SW 1271 (cell line): ENCODE measurements around the gene ADAMTSL3.

Experiments
- DNase-seq, 2 experiments: peaks; one replicate each; lab custom pipeline; 2025; lab: John Stamatoyannopoulos, UW

Gene ADAMTSL3

DNA sequence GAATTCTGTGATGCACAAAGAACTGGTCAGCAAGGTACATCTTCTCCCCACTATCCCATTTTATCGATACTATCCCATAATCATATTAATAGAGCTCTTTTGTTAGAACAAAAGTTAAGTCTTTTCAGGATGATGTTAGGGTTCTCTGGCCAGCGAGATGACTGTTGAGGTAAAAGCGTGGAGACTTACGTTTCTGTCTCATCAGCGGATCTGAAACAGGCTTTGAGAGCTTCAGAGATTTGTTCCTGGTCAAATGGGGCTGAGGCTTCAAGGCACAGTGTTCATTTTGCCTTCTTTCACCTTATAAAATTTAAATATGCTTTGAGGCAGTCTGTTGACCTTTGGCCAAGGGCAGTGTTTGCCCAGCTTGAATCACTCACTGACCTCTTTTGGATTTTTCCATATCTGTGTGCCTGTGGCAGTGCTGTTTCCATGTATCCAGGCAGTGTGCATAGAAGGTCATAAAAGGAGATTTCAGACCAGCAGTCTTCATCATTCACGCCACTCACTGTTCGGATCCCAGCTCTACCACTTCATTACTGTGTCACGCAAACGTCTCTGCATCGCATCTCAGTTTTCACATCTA, 3.1 kb downstream of the ADAMTSL3 start:
- DNase-seq: no peak

GRCh38 chr15:83657549-83657948, 3.6 kb downstream of the ADAMTSL3 start:
- DNase-seq: peak in 1 of 2 experiments; percentile 14

GRCh38 chr15:83658430-83659416, 4.8 kb downstream of the ADAMTSL3 start:
- no peak for DNase-seq

GRCh38 chr15:83659417-83659812, 5.5 kb downstream of the ADAMTSL3 start:
- DNase-seq: no peak

DNA sequence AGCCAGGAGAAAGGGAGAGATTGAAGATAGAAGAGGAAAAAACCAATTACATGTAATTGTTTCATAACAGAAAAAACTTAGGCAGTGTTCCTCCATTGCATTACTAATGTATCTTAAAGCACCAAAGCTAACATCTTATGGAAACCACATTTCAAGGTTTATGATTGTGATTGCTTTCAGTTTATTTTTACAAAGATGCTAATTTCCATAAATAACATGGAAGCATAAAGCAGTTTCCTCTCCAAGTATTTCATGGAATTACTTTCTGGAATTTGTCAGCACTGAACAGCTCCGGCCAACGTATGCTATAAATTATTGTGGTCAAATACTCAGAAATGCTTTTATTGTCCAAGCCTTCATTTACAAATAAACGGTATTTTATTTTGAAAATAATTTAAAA, 11.6 kb downstream of the ADAMTSL3 start:
- no peak for DNase-seq

DNA sequence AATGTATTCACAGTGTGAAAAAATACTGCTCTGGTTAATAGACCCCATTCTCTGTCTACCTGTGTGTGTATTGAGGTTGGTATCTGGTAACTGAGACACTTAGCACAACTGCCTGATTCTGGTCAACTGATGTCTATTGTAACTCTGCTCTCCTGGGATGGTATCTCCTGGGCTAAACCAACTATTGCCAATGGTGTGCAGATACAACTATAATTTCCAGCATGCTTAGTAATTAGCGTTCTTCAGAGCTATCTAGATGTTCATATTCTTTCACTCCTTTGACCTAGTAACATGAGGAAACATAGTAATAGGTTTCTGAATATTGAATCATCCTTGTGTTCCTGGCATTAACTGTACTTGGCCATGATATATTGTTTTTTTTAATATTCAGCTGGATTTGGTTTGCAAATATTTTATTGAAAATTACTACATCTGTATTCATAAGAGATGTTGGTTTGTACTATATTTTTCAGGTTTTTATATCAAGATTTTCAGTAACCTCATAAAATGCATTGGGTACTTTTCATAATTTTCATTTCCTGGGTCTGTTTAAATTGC, 16.8 kb downstream of the ADAMTSL3 start:
- no peak for DNase-seq

- DNase-seq: no peak
These were observed 17.7 kb downstream of the ADAMTSL3 start for GRCh38 chr15:83671603-83672002.

DNA sequence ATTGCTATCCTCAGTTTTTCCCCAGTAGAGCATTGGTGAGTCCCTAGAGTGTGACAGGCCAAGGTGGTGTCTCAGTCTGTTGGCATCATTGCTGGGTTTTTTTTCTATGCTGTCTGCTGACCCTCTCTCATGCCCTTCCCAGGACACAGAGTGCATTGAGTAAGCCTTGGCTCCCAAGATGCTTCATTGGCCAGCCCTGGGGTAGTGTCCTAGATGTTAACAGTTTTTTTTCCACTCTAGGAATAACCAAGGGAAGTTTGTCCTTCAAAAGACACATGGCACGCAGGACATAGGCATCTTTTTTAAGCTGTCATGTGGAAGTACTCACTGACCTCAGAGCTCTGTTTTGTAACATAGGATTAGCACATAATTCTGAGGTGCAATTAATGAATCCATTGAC, 19.5 kb downstream of the ADAMTSL3 start:
- no peak for DNase-seq

- DNase-seq: no peak
These were observed 28.7 kb downstream of the ADAMTSL3 start for GRCh38 chr15:83682476-83683088.

DNA sequence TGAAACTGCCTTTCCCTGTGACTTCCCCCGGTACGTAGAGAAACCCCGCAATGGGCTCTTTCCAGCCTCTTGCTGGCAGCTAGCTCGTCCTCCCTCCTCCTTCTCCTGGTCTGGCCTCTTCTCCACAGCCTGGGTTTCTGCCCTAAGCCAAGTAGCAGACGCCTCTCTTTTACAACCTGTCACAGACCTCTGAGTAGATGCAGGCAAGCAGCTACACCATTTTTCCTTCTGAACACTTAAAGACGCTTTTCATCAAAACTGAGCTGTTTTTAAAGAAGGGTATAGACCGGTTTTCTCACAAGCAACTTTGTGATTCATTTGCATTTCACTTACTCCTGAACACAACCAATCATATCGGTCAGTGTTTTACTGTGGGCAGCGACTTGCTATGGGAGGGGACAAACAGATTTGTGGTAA, 32.0 kb downstream of the ADAMTSL3 start:
- DNase-seq: no peak

- DNase-seq: no peak
These were observed 34.3 kb downstream of the ADAMTSL3 start for GRCh38 chr15:83688201-83688600.

GRCh38 chr15:83690676-83691075, 36.8 kb downstream of the ADAMTSL3 start:
- no peak for DNase-seq

- no peak for DNase-seq
These were observed 39.0 kb downstream of the ADAMTSL3 start for GRCh38 chr15:83692746-83693581.

DNA sequence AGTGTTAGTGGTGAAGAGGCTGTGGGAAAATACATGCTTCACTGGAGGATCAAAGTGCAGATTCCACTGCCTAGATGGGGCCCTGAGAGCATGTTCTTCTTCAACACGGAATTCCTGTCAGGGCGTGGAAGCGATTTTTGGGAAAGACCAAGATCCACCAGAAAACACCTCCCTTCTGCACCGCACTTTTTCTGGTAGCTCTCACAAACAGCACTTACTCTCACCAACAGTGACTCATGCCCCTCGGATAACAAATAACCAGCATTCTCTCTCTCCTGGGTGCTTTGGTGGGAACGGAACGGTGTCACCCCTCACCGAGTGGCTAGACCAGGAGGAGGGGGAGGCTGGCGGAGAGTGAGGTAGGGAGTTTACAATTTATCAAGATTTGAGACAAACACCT, 40.1 kb downstream of the ADAMTSL3 start:
- DNase-seq: no peak

DNA sequence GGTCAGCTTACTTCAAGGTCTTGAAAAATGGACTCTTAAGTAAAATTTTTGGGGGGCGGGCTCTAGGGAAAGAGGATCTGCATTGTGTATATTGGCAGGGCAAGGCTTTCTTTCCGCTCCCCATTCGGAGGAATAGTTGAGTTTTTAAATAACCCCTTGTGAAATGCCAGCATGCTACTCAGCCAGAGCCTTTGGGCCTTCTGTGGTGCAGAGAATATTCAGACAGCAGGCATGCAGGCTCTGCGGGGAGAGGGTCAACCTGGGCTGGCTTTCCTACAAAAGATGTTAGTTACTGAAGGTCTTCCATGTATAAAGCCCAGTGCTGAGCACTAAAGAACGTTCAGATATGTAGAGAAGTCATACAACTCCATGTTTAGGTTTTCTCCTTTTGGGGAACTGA, 40.6 kb downstream of the ADAMTSL3 start:
- no peak for DNase-seq

- no peak for DNase-seq
These were observed 41.3 kb downstream of the ADAMTSL3 start for GRCh38 chr15:83695246-83695645.

- no peak for DNase-seq
These were observed 42.0 kb downstream of the ADAMTSL3 start for GRCh38 chr15:83695901-83696425.

GRCh38 chr15:83697716-83698115, 43.8 kb downstream of the ADAMTSL3 start:
- no peak for DNase-seq

- DNase-seq: no peak
These were observed 44.4 kb downstream of the ADAMTSL3 start for GRCh38 chr15:83698294-83698693.

- DNase-seq: no peak
These were observed 45.1 kb downstream of the ADAMTSL3 start for GRCh38 chr15:83699028-83699427.

DNA sequence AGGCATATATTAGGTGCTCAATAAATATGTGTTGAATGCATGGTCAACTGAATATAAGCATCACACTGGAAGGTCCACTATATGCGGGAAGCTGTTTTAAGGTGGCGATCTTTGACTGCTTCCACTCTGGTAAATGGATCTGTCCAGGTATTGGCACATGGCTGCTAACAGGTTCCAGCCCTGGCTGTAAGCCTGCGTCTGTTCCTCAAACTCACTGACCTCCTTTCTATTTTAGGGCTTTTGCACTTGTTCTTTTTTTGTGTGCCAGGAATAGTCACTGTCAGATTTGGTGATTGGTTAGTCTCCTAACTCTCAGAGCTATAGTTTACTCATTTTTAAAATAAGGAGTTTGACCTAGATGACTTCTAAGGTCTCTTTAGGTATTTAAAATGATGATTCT, 46.2 kb downstream of the ADAMTSL3 start:
- no peak for DNase-seq
